ENCODE results near the gene ISCA2. TPM values are rescaled to one million over a fixed set of nuclear protein-coding genes. Genes with fewer than 3 reads are reported as not detected.

The ISCA2 gene
- total and polyA plus RNA-seq, 9 donors, result 21.7 to 27.1 (median 24.5) TPM

GRCh38 chr14:74500417-74501134, 7.0 kb downstream of the ISCA2 start:
- H3K4me3 ChIP-seq (ENCODE audit: low read length), result no peak overlapping the region
- no peak for DNase-seq
- WGBS (ENCODE audit: insufficient coverage), result 89% methylated on average over 6 of the region's 10 CpGs

GRCh38 chr14:74501135-74501614, 7.6 kb downstream of the ISCA2 start:
- Histone ChIP-seq H3K4me3 (ENCODE audit: low read length) (no peak overlapping the region), H3K9me3 (replicated peaks; ENCODE audit: control insufficient read depth, low read depth, low read length) (no peaks in the 10 kb centered on the region), H3K27me3 (ENCODE audit: control insufficient read depth, insufficient read depth, low read length) (peaks cover 2% of the 10 kb centered on the region), H3K36me3 (ENCODE audit: control insufficient read depth, insufficient read depth, low read length) (peaks cover 3% of the 10 kb centered on the region), H3K4me1 (ENCODE audit: control insufficient read depth, insufficient read depth, low read length) (peaks cover 10% of the 10 kb centered on the region), H3K27ac (ENCODE audit: low read length) (no peak overlapping the region)
- DNase-seq, result peak; percentile 91
- whole genome bisulfite sequencing (ENCODE audit: insufficient coverage), result 27% methylated on average over 15 of the region's 16 CpGs

More at GRCh38 chr14:74500417-74501134, 7.0 kb downstream of the ISCA2 start:
- no peak overlapping the region for H3K27ac ChIP-seq (ENCODE audit: low read length)
- H3K27me3 ChIP-seq (ENCODE audit: control insufficient read depth, insufficient read depth, low read length), result peaks cover 2% of the 10 kb centered on the region
- H3K4me1 ChIP-seq (ENCODE audit: control insufficient read depth, insufficient read depth, low read length), result peaks cover 10% of the 10 kb centered on the region
- no peaks in the 10 kb centered on the region for H3K9me3 ChIP-seq (replicated peaks; ENCODE audit: control insufficient read depth, low read depth, low read length)
- peaks cover 3% of the 10 kb centered on the region for H3K36me3 ChIP-seq (ENCODE audit: control insufficient read depth, insufficient read depth, low read length)

DNA sequence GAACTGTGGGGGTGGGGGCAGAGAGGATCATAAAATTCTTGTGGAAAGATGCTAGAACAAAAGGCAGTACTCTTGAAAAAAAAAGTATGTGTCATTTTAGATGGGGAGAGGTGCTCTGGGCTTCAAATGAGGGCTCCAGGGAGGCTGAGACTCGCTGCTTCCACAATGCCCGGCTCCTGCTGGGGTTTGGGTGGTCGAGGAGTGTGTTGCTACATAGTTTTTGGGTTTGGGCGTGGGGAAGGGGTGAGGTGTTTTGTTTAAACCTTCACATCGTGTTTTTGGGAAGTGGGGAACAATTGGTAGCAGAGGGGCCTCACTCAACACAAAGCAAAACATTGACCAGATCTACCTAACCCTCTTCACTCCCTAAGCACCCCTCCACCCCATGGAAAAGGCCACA, 8.1 kb downstream of the ISCA2 start:
- Histone ChIP-seq H3K4me3 (ENCODE audit: low read length) (no peak overlapping the region), H3K27ac (ENCODE audit: low read length) (no peak overlapping the region), H3K9me3 (replicated peaks; ENCODE audit: control insufficient read depth, low read depth, low read length) (no peaks in the 10 kb centered on the region), H3K36me3 (ENCODE audit: control insufficient read depth, insufficient read depth, low read length) (peaks cover 3% of the 10 kb centered on the region), H3K27me3 (ENCODE audit: control insufficient read depth, insufficient read depth, low read length) (peaks cover 2% of the 10 kb centered on the region), H3K4me1 (ENCODE audit: control insufficient read depth, insufficient read depth, low read length) (peaks cover 10% of the 10 kb centered on the region)
- no peak for DNase-seq
- no CpG with 5 or more reads among the region's 5 CpGs for whole genome bisulfite sequencing (ENCODE audit: insufficient coverage)

DNA sequence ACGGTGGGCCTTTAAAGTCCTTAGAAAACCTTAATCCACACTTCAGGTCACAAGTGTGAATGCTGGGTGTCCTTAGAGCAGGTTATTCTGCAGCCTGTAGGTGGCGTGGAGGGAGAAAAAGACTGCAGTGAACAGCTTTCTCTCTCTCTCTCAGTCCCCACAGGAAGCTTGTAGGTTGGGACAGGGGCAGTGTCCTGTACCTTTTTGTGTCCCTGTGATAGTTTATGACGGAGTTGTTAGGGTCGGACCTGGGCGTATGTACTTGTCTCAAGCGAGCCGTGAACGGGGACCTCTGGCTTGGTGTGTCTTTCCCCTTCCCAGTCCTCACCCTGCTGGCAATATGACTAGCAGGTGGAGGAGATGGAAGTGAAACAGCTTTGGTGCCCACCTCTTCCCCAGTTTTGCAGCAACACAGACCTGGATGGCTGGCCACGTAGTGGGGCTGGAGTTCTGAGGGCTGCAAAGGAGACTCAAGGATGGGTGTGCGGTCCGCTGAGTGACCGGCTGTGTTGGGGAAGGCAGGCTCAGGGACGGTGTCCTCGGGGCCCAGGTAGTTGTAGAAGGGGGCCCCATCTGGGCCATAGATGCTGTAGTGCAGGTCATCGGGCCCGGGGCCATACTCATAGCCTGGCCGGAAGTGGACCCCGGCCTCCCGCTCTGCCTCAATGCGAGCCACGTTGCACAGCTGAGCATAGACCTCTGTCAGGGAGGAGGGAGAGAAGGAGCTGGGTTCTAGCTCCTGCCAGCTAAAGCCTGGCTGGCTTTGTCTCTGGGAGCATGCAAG, 8.9 kb downstream of the ISCA2 start:
- peak; percentile 57 for DNase-seq
- Histone ChIP-seq H3K27me3 (ENCODE audit: control insufficient read depth, insufficient read depth, low read length) (peaks cover 2% of the 10 kb centered on the region), H3K27ac (ENCODE audit: low read length) (no peak overlapping the region), H3K36me3 (ENCODE audit: control insufficient read depth, insufficient read depth, low read length) (peaks cover 3% of the 10 kb centered on the region), H3K9me3 (replicated peaks; ENCODE audit: control insufficient read depth, low read depth, low read length) (no peaks in the 10 kb centered on the region), H3K4me3 (ENCODE audit: low read length) (no peak overlapping the region), H3K4me1 (ENCODE audit: control insufficient read depth, insufficient read depth, low read length) (peaks cover 10% of the 10 kb centered on the region)
- WGBS (ENCODE audit: insufficient coverage), result 85% methylated on average over 8 of the region's 21 CpGs

DNA sequence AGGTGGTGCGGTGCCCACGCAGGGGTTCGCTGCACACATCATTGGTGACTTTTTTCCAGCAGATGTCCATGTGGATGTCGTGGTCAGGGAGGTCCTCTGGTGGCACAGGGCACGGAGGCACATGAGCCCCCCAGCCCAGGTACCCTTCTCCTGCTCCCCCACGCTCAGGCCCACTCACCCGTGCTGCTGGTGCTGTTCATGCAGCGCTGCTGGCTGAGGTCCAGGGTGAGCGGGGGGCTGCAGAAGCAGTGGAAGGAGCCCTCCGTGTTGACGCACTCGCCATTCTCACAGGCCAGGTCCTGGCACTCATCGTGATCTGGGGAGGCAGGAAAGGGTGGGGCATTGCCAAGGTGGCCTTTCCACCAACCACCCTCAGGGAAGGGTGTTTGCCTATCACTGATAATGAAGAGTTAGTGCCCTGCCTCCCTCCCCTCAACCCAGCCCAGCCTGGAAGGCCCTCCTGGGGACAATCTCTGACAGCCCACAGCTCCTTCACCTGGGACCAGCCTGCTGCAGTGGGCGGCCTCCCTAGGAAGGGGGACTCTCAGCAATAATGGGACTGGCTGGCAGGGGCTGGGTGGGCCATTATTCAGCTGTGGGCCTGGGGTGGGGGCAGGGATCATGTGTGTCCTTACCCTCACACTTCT, 9.8 kb downstream of the ISCA2 start:
- H3K27ac ChIP-seq (ENCODE audit: low read length), result no peak overlapping the region
- peaks cover 10% of the 10 kb centered on the region for H3K4me1 ChIP-seq (ENCODE audit: control insufficient read depth, insufficient read depth, low read length)
- no peaks in the 10 kb centered on the region for H3K9me3 ChIP-seq (replicated peaks; ENCODE audit: control insufficient read depth, low read depth, low read length)
- no peak overlapping the region for H3K4me3 ChIP-seq (ENCODE audit: low read length)
- H3K27me3 ChIP-seq (ENCODE audit: control insufficient read depth, insufficient read depth, low read length), result peaks cover 2% of the 10 kb centered on the region
- H3K36me3 ChIP-seq (ENCODE audit: control insufficient read depth, insufficient read depth, low read length), result peaks cover 3% of the 10 kb centered on the region
- no peak for DNase-seq
- 84% methylated on average over 10 of the region's 14 CpGs for WGBS (ENCODE audit: insufficient coverage)

GRCh38 chr14:74503938-74504335, 10.4 kb downstream of the ISCA2 start:
- Histone ChIP-seq H3K4me1 (ENCODE audit: control insufficient read depth, insufficient read depth, low read length) (peaks cover 10% of the 10 kb centered on the region), H3K9me3 (replicated peaks; ENCODE audit: control insufficient read depth, low read depth, low read length) (no peaks in the 10 kb centered on the region), H3K27ac (ENCODE audit: low read length) (no peak overlapping the region), H3K27me3 (ENCODE audit: control insufficient read depth, insufficient read depth, low read length) (peaks cover 5% of the 10 kb centered on the region), H3K4me3 (ENCODE audit: low read length) (no peak overlapping the region), H3K36me3 (ENCODE audit: control insufficient read depth, insufficient read depth, low read length) (peaks cover 3% of the 10 kb centered on the region)
- no peak for DNase-seq
- 89% methylated on average over 8 of the region's 12 CpGs for WGBS (ENCODE audit: insufficient coverage)

DNA sequence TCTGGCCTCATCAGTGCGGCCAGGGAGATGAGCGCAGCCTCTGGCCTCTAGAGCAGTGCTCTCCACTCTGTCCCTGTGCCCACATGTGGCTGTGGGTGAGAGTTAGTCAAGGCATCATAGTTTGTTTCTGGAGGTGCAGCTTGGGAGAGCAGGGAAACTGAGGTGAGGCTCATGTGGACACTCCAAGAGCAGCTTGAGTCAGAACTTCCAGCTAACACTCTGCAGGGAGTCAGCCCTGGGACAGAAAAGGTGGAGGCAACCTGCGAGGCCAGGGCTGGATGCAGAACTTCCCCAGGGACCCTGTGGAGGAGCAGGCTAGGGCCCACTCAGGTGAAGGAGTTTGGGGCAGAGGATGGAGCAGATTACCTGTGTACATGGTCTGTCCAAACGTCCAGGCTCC, 10.8 kb downstream of the ISCA2 start:
- Histone ChIP-seq H3K36me3 (ENCODE audit: control insufficient read depth, insufficient read depth, low read length) (peaks cover 3% of the 10 kb centered on the region), H3K4me3 (ENCODE audit: low read length) (no peak overlapping the region), H3K27ac (ENCODE audit: low read length) (no peak overlapping the region), H3K27me3 (ENCODE audit: control insufficient read depth, insufficient read depth, low read length) (peaks cover 6% of the 10 kb centered on the region), H3K4me1 (ENCODE audit: control insufficient read depth, insufficient read depth, low read length) (peaks cover 10% of the 10 kb centered on the region), H3K9me3 (replicated peaks; ENCODE audit: control insufficient read depth, low read depth, low read length) (no peaks in the 10 kb centered on the region)
- DNase-seq, result no peak
- WGBS (ENCODE audit: insufficient coverage), result 82% methylated on average over 3 of the region's 4 CpGs

DNA sequence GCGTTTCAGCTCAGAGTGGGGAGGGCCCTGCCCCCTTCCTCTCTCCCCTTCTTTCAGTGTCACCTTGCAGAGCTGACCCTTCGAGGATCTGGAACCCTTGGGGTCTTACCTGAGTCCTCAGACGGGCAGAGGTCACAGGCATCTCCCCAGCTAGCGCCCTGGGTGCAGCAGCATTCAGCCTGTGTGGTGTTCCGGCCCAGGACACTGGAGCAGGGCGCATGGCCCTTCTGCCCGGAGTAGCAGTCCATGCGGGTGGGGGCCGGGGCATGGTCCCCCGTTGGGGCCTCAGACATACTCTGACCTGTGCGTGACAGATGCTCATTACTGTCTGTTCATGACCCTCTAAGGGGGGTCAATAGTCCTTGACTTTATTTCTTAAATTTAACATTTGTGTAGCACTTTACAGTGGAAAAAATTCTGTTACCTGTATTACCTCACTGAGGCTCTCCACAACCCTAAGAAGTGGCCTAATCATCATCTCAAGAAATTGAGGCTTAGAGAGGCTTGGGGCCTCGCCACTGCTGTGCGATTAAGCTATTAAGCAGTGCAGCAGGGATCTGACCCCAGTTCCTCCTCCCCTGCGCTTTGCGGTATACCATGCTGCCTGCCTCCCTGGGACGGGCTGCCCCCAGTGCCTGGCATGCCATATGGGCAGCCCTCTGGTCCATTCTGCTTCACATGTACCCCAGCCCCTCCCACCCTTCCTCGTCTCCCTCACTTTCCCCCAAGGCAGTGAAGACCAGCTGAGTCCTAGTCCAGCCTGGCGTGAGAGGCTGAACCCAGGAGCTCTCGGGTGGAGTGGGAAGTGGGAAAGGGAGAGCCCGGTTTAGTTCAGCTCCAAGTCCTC, 11.5 kb downstream of the ISCA2 start:
- Histone ChIP-seq H3K4me1 (ENCODE audit: control insufficient read depth, insufficient read depth, low read length) (peaks cover 10% of the 10 kb centered on the region), H3K36me3 (ENCODE audit: control insufficient read depth, insufficient read depth, low read length) (peaks cover 3% of the 10 kb centered on the region), H3K27ac (ENCODE audit: low read length) (no peak overlapping the region), H3K4me3 (ENCODE audit: low read length) (no peak overlapping the region), H3K9me3 (replicated peaks; ENCODE audit: control insufficient read depth, low read depth, low read length) (no peaks in the 10 kb centered on the region), H3K27me3 (ENCODE audit: control insufficient read depth, insufficient read depth, low read length) (peaks cover 11% of the 10 kb centered on the region)
- 79% methylated on average over 15 of the region's 20 CpGs for WGBS (ENCODE audit: insufficient coverage)
- no peak for DNase-seq

DNA sequence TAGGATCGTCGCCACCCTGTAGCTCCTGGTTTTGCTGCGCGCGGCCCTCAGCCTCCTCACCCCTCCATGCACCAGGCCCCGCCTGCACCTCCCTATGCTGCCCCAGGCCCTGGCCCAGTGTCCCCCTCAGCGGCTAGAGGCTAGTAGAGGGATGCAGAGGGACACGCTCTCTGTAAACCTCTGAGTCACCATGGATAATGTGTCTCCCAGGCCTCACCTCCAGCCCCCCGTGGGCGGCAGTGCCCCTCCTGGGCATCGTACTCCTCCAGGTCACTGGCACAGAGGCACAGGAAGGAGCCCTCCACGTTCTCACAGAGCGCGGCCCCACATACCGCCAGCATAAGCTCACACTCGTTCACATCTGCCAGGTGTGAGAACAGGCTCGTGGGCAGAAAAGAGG, 12.3 kb downstream of the ISCA2 start:
- 82% methylated on average over 14 of the region's 17 CpGs for WGBS (ENCODE audit: insufficient coverage)
- H3K36me3 ChIP-seq (ENCODE audit: control insufficient read depth, insufficient read depth, low read length), result no peaks in the 10 kb centered on the region
- no peak for DNase-seq
- H3K27ac ChIP-seq (ENCODE audit: low read length), result no peak overlapping the region
- H3K9me3 ChIP-seq (replicated peaks; ENCODE audit: control insufficient read depth, low read depth, low read length), result no peaks in the 10 kb centered on the region
- peaks cover 16% of the 10 kb centered on the region for H3K27me3 ChIP-seq (ENCODE audit: control insufficient read depth, insufficient read depth, low read length)
- no peak overlapping the region for H3K4me3 ChIP-seq (ENCODE audit: low read length)
- H3K4me1 ChIP-seq (ENCODE audit: control insufficient read depth, insufficient read depth, low read length), result peaks cover 10% of the 10 kb centered on the region
